ENCODE measurements around the gene CFAP299.

Gene CFAP299

GRCh38 chr4:80521438-80521837, 185.9 kb downstream of the CFAP299 start:
- no peak for DNase-seq (ENCODE audit: low read depth)

GRCh38 chr4:80526697-80527096, 191.2 kb downstream of the CFAP299 start:
- DNase-seq (ENCODE audit: low read depth): no peak

- DNase-seq (ENCODE audit: low read depth): no peak
Observed at GRCh38 chr4:80529026-80529425, 193.5 kb downstream of the CFAP299 start.

GRCh38 chr4:80532674-80533333, 197.3 kb downstream of the CFAP299 start:
- no peak for DNase-seq (ENCODE audit: low read depth)

GRCh38 chr4:80535551-80535950, 200.0 kb downstream of the CFAP299 start:
- no peak for DNase-seq (ENCODE audit: low read depth)

GRCh38 chr4:80538276-80538926, 202.9 kb downstream of the CFAP299 start:
- no peak for DNase-seq (ENCODE audit: low read depth)

GRCh38 chr4:80539190-80539589, 203.7 kb downstream of the CFAP299 start:
- DNase-seq (ENCODE audit: low read depth): no peak

- no peak for DNase-seq (ENCODE audit: low read depth)
Observed at GRCh38 chr4:80540349-80540748, 204.8 kb downstream of the CFAP299 start.

- no peak for DNase-seq (ENCODE audit: low read depth)
Observed at GRCh38 chr4:80540785-80541469, 205.4 kb downstream of the CFAP299 start.

GRCh38 chr4:80542747-80543146, 207.2 kb downstream of the CFAP299 start:
- DNase-seq (ENCODE audit: low read depth): no peak

GRCh38 chr4:80560337-80560736, 224.8 kb downstream of the CFAP299 start:
- DNase-seq (ENCODE audit: low read depth): no peak

- no peak for DNase-seq (ENCODE audit: low read depth)
Observed at GRCh38 chr4:80566203-80566872, 230.8 kb downstream of the CFAP299 start.

GRCh38 chr4:80568891-80569290, 233.4 kb downstream of the CFAP299 start:
- no peak for DNase-seq (ENCODE audit: low read depth)

- no peak for DNase-seq (ENCODE audit: low read depth)
Observed at GRCh38 chr4:80576796-80577195, 241.3 kb downstream of the CFAP299 start.

GRCh38 chr4:80578001-80578400, 242.5 kb downstream of the CFAP299 start:
- DNase-seq (ENCODE audit: low read depth): no peak

GRCh38 chr4:80585542-80585941, 250.0 kb downstream of the CFAP299 start:
- DNase-seq (ENCODE audit: low read depth): no peak

- no peak for DNase-seq (ENCODE audit: low read depth)
Observed at GRCh38 chr4:80586716-80587115, 251.2 kb downstream of the CFAP299 start.

- DNase-seq (ENCODE audit: low read depth): no peak
Observed at GRCh38 chr4:80587871-80588385, 252.4 kb downstream of the CFAP299 start.

GRCh38 chr4:80592950-80593349, 257.4 kb downstream of the CFAP299 start:
- no peak for DNase-seq (ENCODE audit: low read depth)

GRCh38 chr4:80594701-80595100, 259.2 kb downstream of the CFAP299 start:
- DNase-seq (ENCODE audit: low read depth): no peak

GRCh38 chr4:80608281-80608980, 272.9 kb downstream of the CFAP299 start:
- no peak for DNase-seq (ENCODE audit: low read depth)

- DNase-seq (ENCODE audit: low read depth): no peak
Observed at GRCh38 chr4:80610199-80610598, 274.7 kb downstream of the CFAP299 start.
